Activated CD4-positive, alpha-beta T cell treated with anti-CD3 and anti-CD28 coated beads for 36 hours (primary cell): ENCODE results near the gene ZNFX1. TPM values are rescaled to one million over a fixed set of nuclear protein-coding genes. Genes with fewer than 3 reads are reported as not detected.

ENCODE experiments used
- ATAC-seq: fragments of 200-7000 bp; cut with Tn5 transposase; one replicate; pipeline ENCODE4 v1.10.0; 2021; ENCODE audit warnings: mild to moderate bottlenecking, moderate library complexity
- CTCF ChIA-PET: fragments of 350-600 bp; sonication (Branson Sonifier 250); formaldehyde crosslinking; loops from one replicate; lab custom pipeline; 2021; ENCODE audit warnings: antibody characterized with exemption; lab: Charles Lee
- POLR2A ChIA-PET: fragments of 350-600 bp; sonication (Branson Sonifier 250); formaldehyde crosslinking; loops from one replicate; lab custom pipeline; 2021; ENCODE audit warnings: antibody characterized with exemption, inconsistent platforms; lab: Charles Lee
- DNase-seq: peaks from one replicate; pipeline ENCODE4 v3.0.0-alpha.2; 2020
- H3K27ac Mint-ChIP-seq: one replicate; pipeline ENCODE4 v1.8.0; 2021; ENCODE audit warnings: mixed read lengths
- H3K27me3 Mint-ChIP-seq: one replicate; pipeline ENCODE4 v1.8.0; 2021; ENCODE audit warnings: mixed read lengths
- H3K36me3 Mint-ChIP-seq: one replicate; pipeline ENCODE4 v1.8.0; 2021; ENCODE audit warnings: low read depth, mixed read lengths
- H3K4me1 Mint-ChIP-seq: one replicate; pipeline ENCODE4 v1.8.0; 2021; ENCODE audit warnings: mixed read lengths
- H3K4me3 Mint-ChIP-seq: one replicate; pipeline ENCODE4 v1.8.0; 2021; ENCODE audit warnings: mild to moderate bottlenecking, moderate library complexity, mixed read lengths
- H3K9me3 Mint-ChIP-seq: one replicate; pipeline ENCODE4 v1.8.0; 2021; ENCODE audit warnings: low read depth, mixed read lengths
- intact Hi-C, 2 experiments: fragments of 100-400 bp; cut with DNase I in 1 of 2; cut with micrococcal nuclease in 1 of 2; formaldehyde crosslinking; loops; one replicate each; pipeline versions ENCODE4 v1.14.2 to v1.15.1; 2022 to 2024; cut with DNase I, micrococcal nuclease
- total RNA-seq, 2 experiments: library from RNA; stranded (reverse); gene quantifications; one replicate each; pipeline ENCODE4 v1.2.3, GENCODE V29; 2021

Gene ZNFX1
- total RNA-seq, 2 experiments from 2014 or later = 36.4 to 43.8 TPM

DNA sequence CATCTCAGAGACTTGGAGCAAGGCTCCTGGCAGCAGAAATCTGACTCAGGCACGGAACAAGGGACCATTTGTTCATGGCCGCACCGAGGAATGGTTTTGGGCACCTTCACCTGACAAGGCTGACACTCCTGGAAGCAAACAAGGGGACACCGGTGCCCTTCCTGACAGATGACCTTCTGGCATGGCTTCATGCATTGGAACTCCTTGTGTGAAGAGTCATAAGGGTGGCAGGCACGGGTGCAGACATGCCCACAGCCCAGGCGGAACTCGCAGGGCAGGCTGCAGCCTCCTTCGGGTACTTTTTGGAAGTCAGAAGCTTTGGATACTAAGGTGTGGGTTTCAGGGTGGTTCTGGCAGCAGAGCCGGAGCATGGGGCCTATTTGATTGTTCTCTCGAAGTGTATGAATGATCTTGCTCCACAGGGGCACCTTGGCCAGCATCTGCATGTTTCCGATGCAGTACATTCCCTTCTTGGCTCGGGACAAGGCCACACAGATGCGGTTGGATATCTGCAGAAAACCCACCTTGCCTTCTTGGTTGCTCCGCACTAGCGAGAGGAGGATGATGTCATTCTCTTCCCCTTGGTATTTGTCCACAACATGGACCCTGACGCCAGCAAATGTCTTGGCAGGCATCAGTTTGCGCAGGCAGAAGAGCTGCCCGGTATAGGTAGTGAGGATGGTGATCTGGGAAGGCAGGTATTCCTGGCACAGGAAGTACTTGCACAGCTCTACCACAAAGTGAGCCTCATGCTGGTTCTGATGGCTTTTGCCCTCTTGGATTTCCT lies 28.8 kb downstream of the ZNFX1 start:
- H3K27ac Mint-ChIP-seq = peak overlapping the region; percentile 37
- no peak overlapping the region for H3K4me3 Mint-ChIP-seq
- POLR2A ChIA-PET = no interaction called here
- H3K27me3 Mint-ChIP-seq = no peaks in the 10 kb centered on the region
- no peak for DNase-seq
- ATAC-seq = no peak
- intact Hi-C loops = no loop called here
- H3K4me1 Mint-ChIP-seq = peaks cover 4% of the 10 kb centered on the region
- H3K36me3 Mint-ChIP-seq = peaks cover 57% of the 10 kb centered on the region
- CTCF ChIA-PET = interaction anchor here (1.4 kb wide), 1 partner anchor 11 kb away, joined by 3 read pairs; no protein-coding TSS in a partner anchor
- no peaks in the 10 kb centered on the region for H3K9me3 Mint-ChIP-seq

DNA sequence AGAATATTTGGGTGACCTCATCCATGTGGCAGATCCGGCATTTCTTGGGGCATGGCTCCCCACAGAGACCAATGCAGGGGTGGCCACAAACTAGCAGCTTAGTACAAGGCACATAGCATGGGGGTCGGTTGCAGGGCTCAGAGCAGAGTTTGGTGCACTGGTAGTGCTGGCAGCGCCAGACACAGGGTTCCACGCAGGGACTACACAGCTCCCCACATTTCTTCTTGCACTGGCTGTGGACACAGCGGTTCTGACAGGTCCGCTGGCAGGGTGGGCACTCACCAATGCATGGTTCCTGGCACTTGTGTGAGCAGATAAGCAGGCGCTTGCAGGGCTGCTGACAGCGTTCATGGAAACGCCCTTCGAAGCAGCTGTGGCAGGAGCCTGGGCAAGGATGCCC lies 29.6 kb downstream of the ZNFX1 start:
- DNase-seq (no peak), ATAC-seq (no peak)
- POLR2A ChIA-PET = no interaction called here
- Mint-ChIP-seq H3K36me3 (peaks cover 58% of the 10 kb centered on the region), H3K27ac (peak overlapping the region; percentile 39), H3K27me3 (no peaks in the 10 kb centered on the region), H3K9me3 (no peaks in the 10 kb centered on the region), H3K4me1 (peaks cover 4% of the 10 kb centered on the region), H3K4me3 (no peak overlapping the region)
- CTCF ChIA-PET = interaction anchor here (2.8 kb wide), 1 partner anchor 11 kb away, joined by 13 read pairs; no protein-coding TSS in a partner anchor
- intact Hi-C loops = no loop called here

DNA sequence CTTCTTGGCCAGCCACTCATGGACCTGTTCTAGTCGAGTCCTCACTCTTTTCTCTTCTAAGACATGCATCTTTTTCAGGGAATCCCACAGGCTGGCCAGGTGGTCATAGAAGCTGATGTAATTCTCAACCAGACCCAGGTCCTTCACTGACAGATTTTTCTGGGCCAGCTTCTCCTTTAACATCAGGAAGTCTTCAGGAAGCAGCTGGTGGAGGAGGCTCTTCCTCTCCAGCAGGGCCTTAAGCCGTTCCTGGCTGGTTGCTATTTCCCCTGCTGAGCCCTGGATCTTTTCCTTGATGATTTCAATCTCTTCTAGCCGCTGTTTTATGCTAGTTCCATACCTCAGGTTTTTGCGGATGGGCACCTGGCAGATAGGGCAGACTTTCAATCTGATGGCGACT lies 30.1 kb downstream of the ZNFX1 start:
- H3K4me3 Mint-ChIP-seq = no peak overlapping the region
- H3K36me3 Mint-ChIP-seq = peaks cover 57% of the 10 kb centered on the region
- no peaks in the 10 kb centered on the region for H3K9me3 Mint-ChIP-seq
- no peak for ATAC-seq
- no peak for DNase-seq
- peaks cover 4% of the 10 kb centered on the region for H3K4me1 Mint-ChIP-seq
- CTCF ChIA-PET = interaction anchor here (0.6 to 2.8 kb wide), 3 partner anchors 10 to 26 kb away, joined by 3 to 13 read pairs (median 3); no protein-coding TSS in a partner anchor
- H3K27ac Mint-ChIP-seq = peak overlapping the region; percentile 39
- intact Hi-C loops = no loop called here
- POLR2A ChIA-PET = interaction anchor here (1.2 kb wide), 1 partner anchor 29 kb away, joined by 3 read pairs; no protein-coding TSS in a partner anchor
- H3K27me3 Mint-ChIP-seq = no peaks in the 10 kb centered on the region

DNA sequence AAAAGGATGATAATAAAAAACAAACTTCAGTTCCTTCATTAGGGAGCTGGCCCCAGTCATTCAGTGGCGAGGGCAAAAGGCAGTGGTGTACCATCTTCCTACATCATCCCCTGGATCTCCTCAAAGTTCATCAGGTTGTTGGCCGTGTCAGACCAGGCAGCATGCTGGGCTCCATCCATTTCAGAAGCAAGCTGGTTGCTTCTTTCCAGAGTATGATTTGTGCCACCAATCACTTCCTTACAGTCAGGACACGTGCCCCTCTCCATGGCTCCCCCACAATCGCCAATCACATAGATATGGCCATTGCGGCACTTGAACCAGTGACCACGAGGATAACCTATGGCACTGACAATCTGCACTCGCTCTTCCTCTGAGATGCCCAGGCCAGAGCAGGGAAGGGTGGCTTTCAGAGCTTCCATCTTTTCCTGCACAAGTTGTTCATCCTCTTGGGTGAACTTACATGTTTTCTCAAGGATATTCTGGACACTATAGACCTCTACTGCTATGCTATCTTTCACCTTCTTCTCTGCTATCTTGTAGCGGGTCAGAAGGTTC lies 30.6 kb downstream of the ZNFX1 start:
- ChIA-PET CTCF (interaction anchor here (0.6 to 2.8 kb wide), 4 partner anchors 10 to 184 kb away, joined by 3 to 13 read pairs (median 4); no protein-coding TSS in a partner anchor), POLR2A (interaction anchor here (1.2 kb wide), 1 partner anchor 29 kb away, joined by 3 read pairs; no protein-coding TSS in a partner anchor)
- peaks cover 55% of the 10 kb centered on the region for H3K36me3 Mint-ChIP-seq
- intact Hi-C loops = no loop called here
- H3K27ac Mint-ChIP-seq = peak overlapping the region; percentile 27
- DNase-seq (no peak), ATAC-seq (no peak)
- H3K27me3 Mint-ChIP-seq = no peaks in the 10 kb centered on the region
- H3K4me1 Mint-ChIP-seq = peaks cover 4% of the 10 kb centered on the region
- H3K9me3 Mint-ChIP-seq = no peaks in the 10 kb centered on the region
- no peak overlapping the region for H3K4me3 Mint-ChIP-seq

DNA sequence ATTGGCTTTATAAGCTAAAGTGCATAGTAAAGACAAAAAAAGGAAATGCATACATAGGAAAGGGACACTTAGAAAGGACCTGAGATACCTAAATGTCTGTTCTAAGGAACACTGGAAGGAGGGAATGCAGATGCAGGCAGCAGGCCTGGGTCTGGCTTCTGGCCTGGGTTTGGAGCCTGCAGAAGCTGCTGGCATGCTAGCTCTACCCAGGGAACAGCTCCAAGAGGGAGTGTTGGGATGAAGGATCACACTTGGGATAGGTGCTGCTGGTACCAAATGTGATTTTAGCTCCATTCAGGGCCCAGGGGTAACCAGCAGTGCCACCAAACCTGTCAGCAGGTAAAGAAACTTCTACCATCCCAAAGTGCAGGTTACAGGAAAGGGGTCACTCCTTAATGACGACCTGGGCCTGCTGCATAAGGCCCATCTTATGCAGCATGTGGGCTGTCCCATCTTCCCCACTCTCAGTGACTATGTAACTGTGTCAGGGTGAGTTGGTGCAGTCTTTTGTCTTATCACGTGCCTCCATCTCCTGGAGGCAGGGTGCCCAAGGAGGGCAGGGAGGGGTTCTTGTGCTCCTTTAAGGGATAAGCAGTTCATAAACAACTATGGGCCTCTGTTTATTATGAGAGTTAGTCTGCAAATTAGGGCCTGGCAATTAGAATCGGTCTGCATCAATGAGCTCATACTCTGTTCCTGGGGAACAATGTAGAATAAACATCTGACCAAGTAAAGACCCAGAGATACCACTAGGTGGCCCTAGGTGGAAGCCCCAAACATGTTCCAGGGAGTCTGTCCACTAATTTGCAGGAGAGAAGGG lies 31.7 kb downstream of the ZNFX1 start:
- peaks cover 52% of the 10 kb centered on the region for H3K36me3 Mint-ChIP-seq
- POLR2A ChIA-PET = interaction anchor here (0.5 to 0.7 kb wide), 4 partner anchors 9 to 171 kb away, joined by 3 to 5 read pairs (median 4); no protein-coding TSS in a partner anchor
- CTCF ChIA-PET = interaction anchor here (0.6 to 2.8 kb wide), 16 partner anchors 9 to 667 kb away, joined by 3 to 13 read pairs (median 3); no protein-coding TSS in a partner anchor
- peak; percentile 71 for ATAC-seq
- DNase-seq = peak; percentile 37
- no peak overlapping the region for H3K4me3 Mint-ChIP-seq
- H3K9me3 Mint-ChIP-seq = no peaks in the 10 kb centered on the region
- peaks cover 4% of the 10 kb centered on the region for H3K4me1 Mint-ChIP-seq
- peak overlapping the region; percentile 76 for H3K27ac Mint-ChIP-seq
- intact Hi-C loops = loop anchor here in 1 of 2 experiments (1.0 kb wide), 1 partner anchor 77 kb away; no protein-coding TSS in a partner anchor
- H3K27me3 Mint-ChIP-seq = no peaks in the 10 kb centered on the region

DNA sequence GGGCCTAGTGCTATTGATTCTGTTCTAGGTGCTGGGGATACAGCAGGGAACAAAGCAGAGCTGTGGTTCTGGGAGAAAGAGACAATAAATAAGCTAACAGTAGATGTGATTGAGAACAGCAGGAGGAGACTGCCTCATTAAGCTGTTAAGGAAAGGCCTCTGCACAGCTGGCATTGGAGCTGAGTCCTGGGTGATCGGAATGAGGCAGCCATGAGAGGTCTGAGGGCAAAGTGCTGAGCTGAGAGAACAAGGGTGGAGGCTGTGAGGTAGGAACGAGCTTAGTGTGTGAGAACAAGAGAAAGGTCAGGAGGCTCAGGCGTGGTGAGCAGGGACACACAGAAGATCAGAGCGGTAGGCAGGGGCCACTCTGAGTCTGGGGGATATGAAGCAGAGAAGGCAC lies 40.3 kb downstream of the ZNFX1 start:
- ATAC-seq = no peak
- DNase-seq = no peak
- Mint-ChIP-seq H3K36me3 (peaks cover 51% of the 10 kb centered on the region), H3K4me3 (no peak overlapping the region), H3K27ac (peak overlapping the region; percentile 39), H3K27me3 (no peaks in the 10 kb centered on the region), H3K4me1 (no peaks in the 10 kb centered on the region), H3K9me3 (no peaks in the 10 kb centered on the region)
- intact Hi-C loops = no loop called here
- CTCF ChIA-PET = interaction anchor here (0.8 to 2.4 kb wide), 9 partner anchors 9 to 371 kb away, joined by 3 to 13 read pairs (median 3); no protein-coding TSS in a partner anchor
- POLR2A ChIA-PET = interaction anchor here (0.6 to 1.1 kb wide), 7 partner anchors 8 to 166 kb away, joined by 3 to 8 read pairs (median 4); no protein-coding TSS in a partner anchor

DNA sequence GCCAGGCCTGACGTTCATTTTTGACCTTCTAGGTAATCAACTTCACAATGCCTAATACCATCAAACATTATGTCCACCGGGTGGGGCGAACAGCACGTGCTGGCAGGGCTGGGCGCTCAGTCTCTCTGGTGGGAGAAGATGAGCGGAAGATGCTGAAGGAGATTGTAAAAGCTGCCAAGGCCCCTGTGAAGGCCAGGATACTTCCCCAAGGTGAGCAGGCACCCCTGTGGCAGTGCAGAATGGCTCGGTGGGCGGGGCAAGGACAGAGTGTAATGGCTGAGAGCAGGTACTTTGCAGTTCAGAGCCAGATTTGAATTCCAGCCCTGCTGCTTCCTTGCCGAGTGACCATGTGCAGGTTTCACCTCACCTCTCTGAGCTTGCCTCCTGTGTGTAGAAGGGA lies 41.6 kb downstream of the ZNFX1 start:
- Mint-ChIP-seq H3K27me3 (no peaks in the 10 kb centered on the region), H3K9me3 (no peaks in the 10 kb centered on the region), H3K27ac (no peak overlapping the region), H3K4me1 (no peaks in the 10 kb centered on the region), H3K36me3 (peaks cover 46% of the 10 kb centered on the region), H3K4me3 (no peak overlapping the region)
- intact Hi-C loops = no loop called here
- ChIA-PET CTCF (interaction anchor here (2.3 to 2.4 kb wide), 2 partner anchors 11 to 18 kb away, joined by 6 to 13 read pairs; no protein-coding TSS in a partner anchor), POLR2A (no interaction called here)
- no peak for ATAC-seq
- no peak for DNase-seq

DNA sequence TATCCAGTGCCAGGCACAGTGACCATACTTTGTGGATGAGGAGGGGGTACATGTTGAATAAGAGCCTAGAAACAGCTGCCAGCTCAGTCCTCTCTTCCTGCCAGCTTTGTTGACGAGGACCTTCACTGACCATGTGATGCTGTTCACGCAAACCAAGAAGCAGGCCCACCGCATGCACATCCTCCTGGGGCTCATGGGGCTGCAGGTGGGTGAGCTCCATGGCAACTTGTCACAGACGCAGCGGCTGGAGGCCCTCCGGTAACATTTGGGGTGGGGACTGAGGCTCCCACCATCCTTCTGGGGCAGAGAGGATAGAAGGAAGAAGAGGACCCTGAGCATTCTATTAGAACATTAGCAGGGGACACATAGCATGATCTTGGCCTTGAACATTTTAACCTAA lies 43.0 kb downstream of the ZNFX1 start:
- Mint-ChIP-seq H3K27ac (no peak overlapping the region), H3K4me1 (no peaks in the 10 kb centered on the region), H3K4me3 (no peak overlapping the region), H3K36me3 (peaks cover 51% of the 10 kb centered on the region), H3K27me3 (no peaks in the 10 kb centered on the region), H3K9me3 (no peaks in the 10 kb centered on the region)
- ATAC-seq (no peak), DNase-seq (no peak)
- intact Hi-C loops = no loop called here
- ChIA-PET CTCF (interaction anchor here (0.7 to 1.6 kb wide), 3 partner anchors 11 to 373 kb away, joined by 3 to 5 read pairs (median 4); no protein-coding TSS in a partner anchor), POLR2A (no interaction called here)

DNA sequence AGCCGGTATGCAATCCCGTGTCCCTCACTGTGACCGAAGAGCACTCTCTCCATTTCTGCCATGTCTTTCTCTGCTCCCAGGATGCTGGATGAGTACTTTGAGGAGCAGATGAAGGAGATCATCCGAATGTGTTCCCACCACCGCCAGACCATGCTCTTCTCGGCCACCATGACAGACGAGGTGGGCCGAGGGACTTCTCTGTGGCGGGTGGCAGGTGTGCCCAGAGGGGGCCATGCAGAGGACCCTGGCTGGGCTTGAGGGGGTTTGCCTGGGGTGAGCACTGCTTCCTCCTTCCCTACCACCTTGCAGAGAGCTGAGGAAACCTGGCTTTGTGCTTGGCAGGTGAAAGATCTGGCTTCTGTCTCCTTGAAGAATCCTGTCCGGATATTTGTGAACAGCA lies 44.6 kb downstream of the ZNFX1 start:
- DNase-seq = no peak
- POLR2A ChIA-PET = no interaction called here
- Mint-ChIP-seq H3K36me3 (peaks cover 50% of the 10 kb centered on the region), H3K27ac (no peak overlapping the region), H3K9me3 (no peaks in the 10 kb centered on the region), H3K4me3 (no peak overlapping the region), H3K27me3 (no peaks in the 10 kb centered on the region), H3K4me1 (no peaks in the 10 kb centered on the region)
- intact Hi-C loops = no loop called here
- no peak for ATAC-seq
- CTCF ChIA-PET = interaction anchor here (0.6 to 1.5 kb wide), 2 partner anchors 13 to 145 kb away, joined by 3 to 5 read pairs; no protein-coding TSS in a partner anchor

DNA sequence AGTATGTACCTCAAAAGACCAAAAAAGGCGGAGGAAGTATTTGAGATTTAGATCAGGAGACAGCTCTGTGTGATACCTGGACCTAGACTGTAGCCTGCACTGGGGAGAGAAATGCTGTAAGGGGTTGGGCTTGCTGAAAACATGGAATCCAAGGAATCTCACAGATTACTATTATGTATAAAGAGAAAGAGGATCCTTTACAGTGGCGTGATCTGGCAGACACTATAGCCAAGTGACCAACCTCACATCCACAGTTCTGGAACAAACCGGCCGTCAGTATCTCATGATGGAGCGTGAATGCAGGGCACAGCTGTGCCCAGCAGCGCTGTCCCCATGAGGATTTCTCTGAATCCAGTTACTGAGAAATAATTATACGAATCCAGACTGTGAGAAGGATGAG lies 46.4 kb downstream of the ZNFX1 start:
- no peak for DNase-seq
- ChIA-PET CTCF (interaction anchor here (1.1 to 1.7 kb wide), 3 partner anchors 12 to 99 kb away, joined by 3 to 6 read pairs (median 3); partner anchors contain the start of gene DDX27), POLR2A (interaction anchor here (0.9 kb wide), 1 partner anchor 13 kb away, joined by 10 read pairs; no protein-coding TSS in a partner anchor)
- Mint-ChIP-seq H3K27me3 (no peaks in the 10 kb centered on the region), H3K27ac (no peak overlapping the region), H3K36me3 (peaks cover 49% of the 10 kb centered on the region), H3K9me3 (no peaks in the 10 kb centered on the region), H3K4me1 (no peaks in the 10 kb centered on the region), H3K4me3 (no peak overlapping the region)
- intact Hi-C loops = no loop called here
- ATAC-seq = no peak
